Panc1 (cell line): ENCODE results near the gene XYLT1. TPM values are rescaled to one million over a fixed set of nuclear protein-coding genes. Genes with fewer than 3 reads are reported as not detected.

Experiments used
- ATAC-seq: fragments of 200-7000 bp; cut with Tn5 transposase; 2 replicates; pipeline ENCODE4 v1.9.1; 2020; ENCODE audit warnings: mild to moderate bottlenecking, moderate library complexity
- BruUV-seq: library from RNA; stranded (reverse); fragments of 400-500 nt; replicated peaks from 2 replicates; lab custom pipeline; 2021; lab: Mats Ljungman, UMichigan
- CTCF ChIA-PET: fragments of 300-600 bp; sonication (Branson Sonifier 250); formaldehyde crosslinking; loops from one replicate; lab custom pipeline; 2022; ENCODE audit warnings: antibody characterized with exemption; lab: Charles Lee
- POLR2A ChIA-PET: fragments of 300-600 bp; sonication (Branson Sonifier 250); formaldehyde crosslinking; loops from one replicate; lab custom pipeline; 2022; ENCODE audit warnings: antibody characterized with exemption; lab: Charles Lee
- DNase-seq: peaks from one replicate; pipeline ENCODE4 v3.0.0-alpha.2; 2010; ENCODE audit warnings: low read depth, low spot score
- H3K27ac ChIP-seq: 2 replicates; pipeline ENCODE4 v1.5.1; 2011; ENCODE audit warnings: mild to moderate bottlenecking, low read length, inconsistent platforms
- H3K27me3 ChIP-seq: fragments of 200-500 bp; sonication (Bioruptor generic); 2 replicates; pipeline ENCODE4 v1.6.0; 2014; ENCODE audit warnings: low read length, inconsistent platforms; ENCODE audit not compliant: control insufficient read depth, insufficient read depth
- H3K36me3 ChIP-seq: fragments of 200-500 bp; sonication (Bioruptor generic); 2 replicates; pipeline ENCODE4 v1.5.1; 2014; ENCODE audit warnings: inconsistent platforms, mild to moderate bottlenecking, low read length, moderate library complexity; ENCODE audit not compliant: control insufficient read depth, insufficient read depth
- H3K4me1 ChIP-seq: 2 replicates; pipeline ENCODE4 v1.5.1; 2011; ENCODE audit warnings: inconsistent platforms, mild to moderate bottlenecking, low read length, moderate library complexity; ENCODE audit not compliant: control insufficient read depth, insufficient read depth
- H3K4me3 ChIP-seq, 2 experiments: 2 replicates each; pipeline ENCODE4 v1.5.1; 2011 to 2012; ENCODE audit warnings: low read depth in 2 of 2, low read length in 2 of 2, mild to moderate bottlenecking in 2 of 2, inconsistent platforms in 1 of 2, moderate library complexity in 1 of 2
- H3K9me3 ChIP-seq: fragments of 200-500 bp; sonication (Bioruptor generic); 2 replicates; pipeline ENCODE4 v1.5.1; 2014; ENCODE audit warnings: low read depth, mild to moderate bottlenecking, inconsistent platforms, low read length, moderate library complexity; ENCODE audit not compliant: control insufficient read depth, insufficient read depth
- POLR2AphosphoS5 ChIP-seq: IDR thresholded peaks from 2 replicates; pipeline ENCODE4 v1.6.1; 2012; ENCODE audit warnings: mild to moderate bottlenecking, low read depth, low read length, moderate library complexity
- REST ChIP-seq, 2 experiments: IDR thresholded peaks; 2 replicates each; pipeline ENCODE4 v1.6.1; 2011 to 2012; ENCODE audit warnings: low read depth in 2 of 2, control low read depth in 1 of 2, low read length in 1 of 2, mild to moderate bottlenecking in 1 of 2, moderate library complexity in 1 of 2; ENCODE audit not compliant: insufficient read depth in 1 of 2
- TCF7L2 ChIP-seq: IDR thresholded peaks from 2 replicates; pipeline ENCODE4 v1.6.1; 2011; ENCODE audit warnings: mild to moderate bottlenecking, low read depth, low read length, inconsistent platforms
- in situ Hi-C: cut with HindIII; loops from 2 replicates; pipeline ENCODE4 v1.10.0; 2016; ENCODE audit warnings: low sequenced_read_pairs, low pct_unique_long_range_greater_than_20kb
- intact Hi-C: fragments of 100-400 bp; cut with micrococcal nuclease; formaldehyde crosslinking; loops from one replicate; pipeline ENCODE4 v1.10.0; 2022; ENCODE audit not compliant: unreplicated experiment
- total RNA-seq: library from RNA; stranded (reverse); gene quantifications from one replicate; pipeline ENCODE4 v1.2.1, GENCODE V29; 2021; ENCODE audit not compliant: unreplicated experiment

Gene XYLT1
- total RNA-seq, 1 experiment from 2014 or later: 0.62 TPM

DNA sequence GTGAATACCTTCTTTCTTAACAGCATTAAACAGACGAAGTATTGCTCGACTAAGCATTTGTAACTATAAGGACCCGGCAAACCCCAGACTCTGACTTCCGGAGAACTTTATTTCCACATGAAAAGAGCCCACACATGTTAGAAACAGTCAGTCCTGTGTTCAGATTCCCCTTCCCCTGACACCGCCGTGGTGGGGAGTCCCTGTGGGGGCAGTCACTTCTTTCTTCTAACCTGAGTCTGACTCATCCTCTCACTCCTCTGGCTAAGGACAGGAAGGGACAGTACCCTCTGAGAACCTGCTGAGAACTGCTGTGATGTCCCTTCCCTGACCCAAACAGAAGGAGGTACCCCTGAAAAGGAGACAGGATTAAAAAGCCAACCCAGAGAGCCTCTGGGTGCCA is 165.1 kb downstream of the XYLT1 start:
- no peaks in the 10 kb centered on the region for H3K4me1 ChIP-seq
- H3K27me3 ChIP-seq: peaks cover 9% of the 10 kb centered on the region
- TF ChIP-seq POLR2AphosphoS5: no peak
- no peak for TF ChIP-seq REST (IDR thresholded peaks at IDR 0.05; ENCODE audit: insufficient read depth in 1 of 2, low read depth in 2 of 2, low read length in 1 of 2)
- no peak for TF ChIP-seq TCF7L2
- H3K4me3 ChIP-seq: no peak overlapping the region
- CTCF ChIA-PET: no interaction called here
- no peaks in the 10 kb centered on the region for H3K9me3 ChIP-seq
- H3K36me3 ChIP-seq: no peaks in the 10 kb centered on the region
- in situ Hi-C loops (no loop called here), intact Hi-C loops (no loop called here)
- no peak overlapping the region for H3K27ac ChIP-seq
- ATAC-seq: no peak
- no peak for DNase-seq
- POLR2A ChIA-PET: no interaction called here
- BruUV-seq: no TSS peak

GRCh38 chr16:17304491-17305119 is 166.2 kb downstream of the XYLT1 start:
- Histone ChIP-seq H3K27ac (no peak overlapping the region), H3K4me1 (no peaks in the 10 kb centered on the region), H3K36me3 (no peaks in the 10 kb centered on the region), H3K4me3 (no peak overlapping the region), H3K9me3 (no peaks in the 10 kb centered on the region), H3K27me3 (peaks cover 9% of the 10 kb centered on the region)
- ChIA-PET POLR2A (no interaction called here), CTCF (no interaction called here)
- TF ChIP-seq POLR2AphosphoS5 (no peak), TCF7L2 (no peak), REST (IDR thresholded peaks at IDR 0.05; ENCODE audit: insufficient read depth in 1 of 2, low read depth in 2 of 2, low read length in 1 of 2) (no peak)
- no TSS peak for BruUV-seq
- intact Hi-C loops (no loop called here), in situ Hi-C loops (no loop called here)
- ATAC-seq (no peak), DNase-seq (no peak)

DNA sequence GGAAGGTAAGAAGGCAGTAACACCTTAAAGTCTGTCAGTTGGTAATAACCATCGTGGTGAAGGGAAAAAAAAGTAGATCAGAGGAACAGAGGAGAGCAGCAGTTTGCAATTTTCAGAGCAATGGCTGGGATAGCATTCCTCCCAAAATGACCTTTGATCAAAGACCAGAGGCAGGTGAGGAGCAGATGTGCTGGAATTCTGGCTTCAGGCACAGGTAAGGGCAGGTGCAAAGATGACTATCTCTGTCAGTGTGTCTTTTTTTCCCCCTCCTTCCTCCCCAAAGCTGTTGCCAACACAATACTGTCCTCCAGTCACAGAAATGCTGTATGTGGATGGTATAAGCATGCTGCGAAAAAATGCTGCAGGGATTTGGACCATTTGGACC is 166.7 kb downstream of the XYLT1 start:
- ATAC-seq (no peak), DNase-seq (no peak)
- CTCF ChIA-PET: no interaction called here
- Histone ChIP-seq H3K9me3 (no peaks in the 10 kb centered on the region), H3K27ac (no peak overlapping the region), H3K4me3 (no peak overlapping the region), H3K36me3 (no peaks in the 10 kb centered on the region), H3K4me1 (no peaks in the 10 kb centered on the region), H3K27me3 (peaks cover 9% of the 10 kb centered on the region)
- intact Hi-C loops: no loop called here
- BruUV-seq: no TSS peak
- POLR2A ChIA-PET: no interaction called here
- no peak for TF ChIP-seq TCF7L2
- in situ Hi-C loops: no loop called here
